IPS-18a (cell line): ENCODE measurements around the gene RBM6.

Experiments used
- H3K27ac ChIP-seq: one replicate; pipeline ENCODE4 v1.5.1; 2013; ENCODE audit warnings: low read length
- H3K27me3 ChIP-seq: one replicate; pipeline ENCODE4 v1.6.1; 2013; ENCODE audit warnings: mild to moderate bottlenecking, low read length; ENCODE audit not compliant: control insufficient read depth, insufficient read depth
- H3K36me3 ChIP-seq: one replicate; pipeline ENCODE4 v1.6.1; 2013; ENCODE audit warnings: low read depth, low read length; ENCODE audit not compliant: control insufficient read depth
- H3K4me1 ChIP-seq: one replicate; pipeline ENCODE4 v1.6.1; 2013; ENCODE audit warnings: low read depth, low read length; ENCODE audit not compliant: control insufficient read depth
- H3K4me3 ChIP-seq: one replicate; pipeline ENCODE4 v1.5.1; 2013; ENCODE audit warnings: low read length
- H3K9ac ChIP-seq: one replicate; pipeline ENCODE4 v1.6.1; 2013; ENCODE audit warnings: mild to moderate bottlenecking, low read length, moderate library complexity
- H3K9me3 ChIP-seq: one replicate; pipeline ENCODE4 v1.6.1; 2013; ENCODE audit warnings: low read depth, low read length; ENCODE audit not compliant: control insufficient read depth

The RBM6 gene

GRCh38 chr3:50122661-50123391, 182.9 kb downstream of the RBM6 start:
- Histone ChIP-seq H3K9ac (no peak overlapping the region), H3K27ac (no peak overlapping the region)

GRCh38 chr3:50123394-50124051, 183.6 kb downstream of the RBM6 start:
- H3K27ac ChIP-seq, result no peak overlapping the region
- no peak overlapping the region for H3K9ac ChIP-seq
- H3K27me3 ChIP-seq, result no peaks in the 10 kb centered on the region
- no peaks in the 10 kb centered on the region for H3K9me3 ChIP-seq
- peaks cover 14% of the 10 kb centered on the region for H3K36me3 ChIP-seq
- H3K4me1 ChIP-seq, result peaks cover 18% of the 10 kb centered on the region
- no peak overlapping the region for H3K4me3 ChIP-seq

More at GRCh38 chr3:50122661-50123391, 182.9 kb downstream of the RBM6 start:
- peaks cover 18% of the 10 kb centered on the region for H3K4me1 ChIP-seq
- H3K9me3 ChIP-seq, result no peaks in the 10 kb centered on the region
- H3K36me3 ChIP-seq, result peaks cover 21% of the 10 kb centered on the region
- H3K27me3 ChIP-seq, result no peaks in the 10 kb centered on the region
- H3K4me3 ChIP-seq, result no peak overlapping the region

GRCh38 chr3:50124052-50124799, 184.3 kb downstream of the RBM6 start:
- no peaks in the 10 kb centered on the region for H3K9me3 ChIP-seq
- no peak overlapping the region for H3K9ac ChIP-seq
- peaks cover 10% of the 10 kb centered on the region for H3K36me3 ChIP-seq
- peaks cover 18% of the 10 kb centered on the region for H3K4me1 ChIP-seq
- H3K27ac ChIP-seq, result no peak overlapping the region
- H3K4me3 ChIP-seq, result no peak overlapping the region
- no peaks in the 10 kb centered on the region for H3K27me3 ChIP-seq

- H3K27me3 ChIP-seq, result no peaks in the 10 kb centered on the region
- no peak overlapping the region for H3K9ac ChIP-seq
- H3K9me3 ChIP-seq, result no peaks in the 10 kb centered on the region
- H3K4me3 ChIP-seq, result no peak overlapping the region
- H3K36me3 ChIP-seq, result peaks cover 6% of the 10 kb centered on the region
- no peak overlapping the region for H3K27ac ChIP-seq
- peaks cover 18% of the 10 kb centered on the region for H3K4me1 ChIP-seq
Measured at GRCh38 chr3:50124800-50125178, 184.8 kb downstream of the RBM6 start.

GRCh38 chr3:50125541-50126286, 185.8 kb downstream of the RBM6 start:
- Histone ChIP-seq H3K9me3 (no peaks in the 10 kb centered on the region), H3K27me3 (no peaks in the 10 kb centered on the region), H3K9ac (no peak overlapping the region), H3K27ac (no peak overlapping the region), H3K4me1 (peaks cover 18% of the 10 kb centered on the region), H3K36me3 (no peaks in the 10 kb centered on the region), H3K4me3 (no peak overlapping the region)

DNA sequence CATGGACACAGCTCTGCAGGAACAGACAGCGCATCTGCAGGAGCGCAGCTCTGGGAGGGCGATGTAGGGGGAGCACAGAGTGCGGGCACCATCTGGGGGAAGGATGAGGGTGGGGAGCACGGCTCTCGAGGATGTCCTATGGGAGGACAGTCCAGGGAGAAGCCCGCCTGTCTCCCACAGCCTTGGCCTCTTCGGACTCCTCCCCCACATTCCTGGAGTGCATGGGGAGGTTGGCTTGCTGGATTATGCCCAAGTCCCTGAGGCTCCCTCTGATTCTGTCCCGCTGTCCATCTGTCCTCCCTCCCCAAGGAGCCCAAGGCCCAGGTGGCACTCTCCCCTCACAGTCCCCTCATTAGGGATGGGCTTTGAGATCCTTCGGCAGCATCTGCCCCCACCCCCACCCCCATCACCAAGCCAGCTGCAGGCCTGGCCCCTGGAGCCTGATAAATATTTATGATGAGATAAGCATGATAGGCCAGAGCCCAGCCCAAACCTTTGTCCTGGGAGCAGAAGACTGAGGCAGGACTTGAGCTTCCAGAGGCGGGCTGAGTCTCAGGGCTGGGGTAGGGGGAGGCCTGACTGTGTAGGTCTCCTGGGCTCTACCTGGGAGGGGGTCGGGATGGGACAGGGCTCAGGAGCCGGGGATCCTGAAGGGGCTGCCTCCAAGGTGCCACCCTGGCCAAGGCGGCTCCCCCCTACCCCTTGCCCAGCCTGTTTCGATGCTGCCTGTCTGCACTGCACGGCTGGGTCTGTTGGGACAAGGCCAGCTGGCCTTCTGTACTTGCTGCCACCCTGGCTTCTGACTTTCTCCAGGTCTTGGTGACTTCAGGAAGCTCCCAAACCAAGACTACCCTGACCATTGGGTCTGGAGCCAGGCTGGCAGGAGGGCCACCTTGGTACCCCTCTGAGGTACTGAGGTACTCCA, 186.6 kb downstream of the RBM6 start:
- Histone ChIP-seq H3K4me1 (peaks cover 18% of the 10 kb centered on the region), H3K27me3 (no peaks in the 10 kb centered on the region), H3K9ac (no peak overlapping the region), H3K4me3 (no peak overlapping the region), H3K27ac (no peak overlapping the region), H3K9me3 (no peaks in the 10 kb centered on the region), H3K36me3 (no peaks in the 10 kb centered on the region)
